ENCODE data around the gene ADGRB2.

Gene ADGRB2

GRCh38 chr1:31706384-31707058 is 57.6 kb downstream of the ADGRB2 start:
- no peak for TF ChIP-seq CTCF (IDR thresholded peaks at IDR 0.05)

GRCh38 chr1:31705080-31705866 is 58.9 kb downstream of the ADGRB2 start:
- TF ChIP-seq CTCF (IDR thresholded peaks at IDR 0.05): no peak; the same call in 1 of the 2 replicates

- no peak for TF ChIP-seq CTCF (IDR thresholded peaks at IDR 0.05)
Observed at GRCh38 chr1:31704271-31705079, 59.7 kb downstream of the ADGRB2 start.

GRCh38 chr1:31703431-31704270 is 60.5 kb downstream of the ADGRB2 start, which contains the start of gene COL16A1:
TSS of gene COL16A1 (minus strand) at chr1:31704017. CDS start at chr1:31702193, 1,824 bp downstream.
- TF ChIP-seq CTCF (IDR thresholded peaks at IDR 0.05): no peak

GRCh38 chr1:31702836-31703404 is 61.2 kb downstream of the ADGRB2 start:
- no peak for TF ChIP-seq CTCF (IDR thresholded peaks at IDR 0.05)

GRCh38 chr1:31701091-31701736 is 62.9 kb downstream of the ADGRB2 start:
- TF ChIP-seq CTCF (IDR thresholded peaks at IDR 0.05): no peak
